Neuron (in vitro differentiated cells): ENCODE results near the gene STMN1.

Experiments
- H2AFZ ChIP-seq: one replicate; pipeline ENCODE4 v1.6.1; 2013; ENCODE audit warnings: low read depth, mild to moderate bottlenecking, inconsistent platforms, low read length, moderate library complexity
- H3K27me3 ChIP-seq: one replicate; pipeline ENCODE4 v1.6.1; 2013; ENCODE audit warnings: low read length; ENCODE audit not compliant: insufficient read depth
- H3K36me3 ChIP-seq: one replicate; pipeline ENCODE4 v1.6.1; 2013; ENCODE audit warnings: low read length; ENCODE audit not compliant: insufficient read depth
- H3K4me1 ChIP-seq: one replicate; pipeline ENCODE4 v1.6.1; 2013; ENCODE audit warnings: low read length; ENCODE audit not compliant: insufficient read depth
- H3K4me3 ChIP-seq: 2 replicates; pipeline ENCODE4 v1.5.1; 2013; ENCODE audit warnings: mild to moderate bottlenecking, low read length, moderate library complexity
- H3K9me3 ChIP-seq: one replicate; pipeline ENCODE4 v1.6.1; 2013; ENCODE audit warnings: low read length

Gene STMN1

GRCh38 chr1:25867210-25867991 is 38.8 kb downstream of the STMN1 start:
- Histone ChIP-seq H3K27me3 (no peaks in the 10 kb centered on the region), H3K4me3 (no peak overlapping the region), H2AFZ (no peak overlapping the region), H3K9me3 (no peaks in the 10 kb centered on the region), H3K4me1 (peaks cover 13% of the 10 kb centered on the region), H3K36me3 (peaks cover 7% of the 10 kb centered on the region)

- Histone ChIP-seq H3K9me3 (no peaks in the 10 kb centered on the region), H2AFZ (no peak overlapping the region), H3K4me1 (peaks cover 9% of the 10 kb centered on the region), H3K36me3 (peaks cover 7% of the 10 kb centered on the region), H3K27me3 (no peaks in the 10 kb centered on the region), H3K4me3 (no peak overlapping the region)
Observed at GRCh38 chr1:25866288-25866687, 39.9 kb downstream of the STMN1 start.

- Histone ChIP-seq H3K9me3 (no peaks in the 10 kb centered on the region), H3K4me3 (no peak overlapping the region), H2AFZ (no peak overlapping the region), H3K27me3 (no peaks in the 10 kb centered on the region), H3K4me1 (peaks cover 14% of the 10 kb centered on the region), H3K36me3 (peaks cover 7% of the 10 kb centered on the region)
Observed at GRCh38 chr1:25864434-25864833, 41.8 kb downstream of the STMN1 start.

- H3K36me3 ChIP-seq: peaks cover 7% of the 10 kb centered on the region
Observed at GRCh38 chr1:25863486-25864262, 42.5 kb downstream of the STMN1 start.

DNA sequence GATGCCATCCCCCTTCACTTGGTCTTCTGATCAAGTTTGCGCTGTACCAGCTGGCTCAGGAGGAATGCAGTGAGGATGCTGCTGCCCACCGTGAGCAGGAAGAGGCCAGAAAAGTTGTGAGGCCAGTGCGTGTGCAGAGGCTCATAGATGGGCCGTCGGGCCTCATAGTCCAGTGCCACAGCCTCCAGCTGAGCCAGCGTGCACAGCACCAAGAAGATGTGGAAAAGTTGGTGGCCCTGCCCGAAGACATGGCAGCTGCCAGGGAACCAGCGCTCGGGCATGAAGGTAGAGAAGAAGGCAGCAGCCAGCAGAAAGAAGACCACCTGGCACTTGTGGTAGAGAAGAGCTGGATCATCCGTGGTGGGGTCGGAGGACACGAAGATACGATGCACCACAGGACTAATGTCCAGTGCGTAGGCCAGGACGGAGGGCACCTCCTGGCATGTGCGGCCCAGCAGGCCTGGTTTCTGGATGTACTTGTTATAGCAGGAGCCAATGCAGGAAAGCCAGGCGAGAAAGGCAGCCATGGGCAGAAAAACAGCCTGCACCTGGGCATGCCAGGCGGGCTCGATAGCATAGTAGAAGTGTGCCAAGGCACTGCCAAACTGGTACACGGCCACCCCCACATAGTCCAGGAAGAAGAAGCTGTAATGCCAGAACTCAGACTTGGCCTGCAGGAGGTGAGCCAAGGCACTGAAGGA is 43.3 kb downstream of the STMN1 start:
- Histone ChIP-seq H2AFZ (no peak overlapping the region), H3K36me3 (peaks cover 7% of the 10 kb centered on the region), H3K9me3 (no peaks in the 10 kb centered on the region), H3K27me3 (no peaks in the 10 kb centered on the region), H3K4me3 (no peak overlapping the region), H3K4me1 (peaks cover 20% of the 10 kb centered on the region)

More at GRCh38 chr1:25863486-25864262, 42.5 kb downstream of the STMN1 start:
- Histone ChIP-seq H3K27me3 (no peaks in the 10 kb centered on the region), H3K4me3 (no peak overlapping the region), H2AFZ (no peak overlapping the region), H3K9me3 (no peaks in the 10 kb centered on the region), H3K4me1 (peaks cover 17% of the 10 kb centered on the region)

GRCh38 chr1:25861316-25862286 is 44.6 kb downstream of the STMN1 start:
- H3K4me3 ChIP-seq: no peak overlapping the region
- H3K9me3 ChIP-seq: no peaks in the 10 kb centered on the region
- H3K4me1 ChIP-seq: peaks cover 13% of the 10 kb centered on the region
- H3K36me3 ChIP-seq: peaks cover 7% of the 10 kb centered on the region
- H3K27me3 ChIP-seq: no peaks in the 10 kb centered on the region
- no peak overlapping the region for H2AFZ ChIP-seq

- Histone ChIP-seq H3K4me3 (peak within 1 kb of the TSS; percentile 75), H3K4me1 (peaks cover 13% of the 10 kb centered on the region), H2AFZ (peak within 1 kb of the TSS; percentile 63), H3K9me3 (no peaks in the 10 kb centered on the region), H3K36me3 (peaks cover 7% of the 10 kb centered on the region), H3K27me3 (no peaks in the 10 kb centered on the region)
Observed at GRCh38 chr1:25858906-25859789, 47.1 kb downstream of the STMN1 start, which contains the start of gene AUNIP. Gene AUNIP, minus strand, starts transcription at chr1:25859457. Its CDS starts 100 bp downstream, at chr1:25859357.

- Histone ChIP-seq H3K36me3 (peaks cover 7% of the 10 kb centered on the region), H3K27me3 (no peaks in the 10 kb centered on the region), H3K4me3 (peak overlapping the region; percentile 75), H3K4me1 (peaks cover 13% of the 10 kb centered on the region), H3K9me3 (no peaks in the 10 kb centered on the region), H2AFZ (no peak overlapping the region)
Observed at GRCh38 chr1:25858494-25858893, 47.7 kb downstream of the STMN1 start.

DNA sequence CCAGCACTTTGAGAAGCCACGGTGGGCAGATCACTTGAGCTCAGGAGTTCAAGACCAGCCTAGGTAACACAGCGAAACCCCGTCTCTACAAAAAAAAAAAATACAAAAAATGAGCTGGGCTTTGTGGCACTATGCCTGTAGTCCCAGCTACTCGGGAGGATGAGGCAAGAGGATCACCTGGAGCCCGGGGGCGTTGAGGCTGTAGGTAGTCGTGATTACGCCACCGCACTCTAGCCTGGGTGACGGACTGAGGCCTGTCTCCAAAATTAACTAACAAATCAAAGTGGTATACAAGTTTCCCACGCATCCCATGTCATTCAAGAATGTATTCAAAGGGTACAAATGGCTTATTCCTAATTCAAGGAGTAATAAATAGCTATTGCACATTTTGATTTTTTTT is 49.4 kb downstream of the STMN1 start:
- H3K4me1 ChIP-seq: peaks cover 13% of the 10 kb centered on the region
- H2AFZ ChIP-seq: no peak overlapping the region
- H3K36me3 ChIP-seq: no peaks in the 10 kb centered on the region
- no peaks in the 10 kb centered on the region for H3K27me3 ChIP-seq
- H3K9me3 ChIP-seq: no peaks in the 10 kb centered on the region
- H3K4me3 ChIP-seq: no peak overlapping the region

GRCh38 chr1:25854554-25854953 is 51.7 kb downstream of the STMN1 start:
- Histone ChIP-seq H3K4me3 (no peak overlapping the region), H3K27me3 (no peaks in the 10 kb centered on the region), H2AFZ (no peak overlapping the region), H3K9me3 (no peaks in the 10 kb centered on the region), H3K4me1 (peaks cover 8% of the 10 kb centered on the region), H3K36me3 (no peaks in the 10 kb centered on the region)
